HG03457 (cell line): Measurements from ENCODE around the gene JAK1.

Experiments used
- ATAC-seq: cut with Tn5 transposase; IDR thresholded peaks from one replicate; pipeline ENCODE4 v1.9.1; 2021; ENCODE audit warnings: moderate number of reproducible peaks; ENCODE audit not compliant: unreplicated experiment

The JAK1 gene

DNA sequence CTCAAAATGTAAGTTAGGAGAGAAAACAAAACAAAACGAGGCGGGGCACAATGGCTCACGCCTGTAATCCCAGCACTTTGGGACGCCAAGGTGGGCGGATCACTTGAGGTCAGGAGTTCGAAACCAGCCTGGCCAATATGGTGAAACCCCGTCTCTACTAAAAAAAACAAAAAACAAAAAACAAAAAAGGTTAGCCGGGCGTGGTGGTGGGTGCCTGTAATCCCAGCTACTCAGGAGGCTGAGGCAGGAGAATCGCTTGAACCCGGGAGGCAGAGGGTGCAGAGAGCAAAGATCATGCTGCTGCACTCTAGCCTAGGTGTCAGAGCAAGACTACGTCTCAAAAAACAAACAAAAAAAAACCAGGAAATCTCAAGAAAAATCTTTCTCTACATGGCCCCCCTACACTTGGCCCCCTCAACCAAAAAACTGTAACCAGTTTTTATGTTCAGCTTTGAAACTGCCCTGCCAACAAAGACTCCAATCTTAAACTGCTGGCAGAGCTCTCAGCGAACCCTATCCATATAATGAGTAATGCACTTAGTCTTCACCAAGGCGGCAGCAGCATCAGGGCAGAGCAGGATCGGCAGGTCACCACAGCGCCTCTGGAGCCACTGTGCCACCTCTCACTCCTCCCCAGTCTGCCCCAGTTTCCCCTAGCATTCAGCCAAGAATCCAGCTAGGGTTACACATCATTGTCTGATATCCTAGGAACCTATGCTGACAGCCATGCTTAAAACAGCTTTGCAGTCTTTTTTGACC, 71.7 kb downstream of the JAK1 start:
- ATAC-seq, result no peak

DNA sequence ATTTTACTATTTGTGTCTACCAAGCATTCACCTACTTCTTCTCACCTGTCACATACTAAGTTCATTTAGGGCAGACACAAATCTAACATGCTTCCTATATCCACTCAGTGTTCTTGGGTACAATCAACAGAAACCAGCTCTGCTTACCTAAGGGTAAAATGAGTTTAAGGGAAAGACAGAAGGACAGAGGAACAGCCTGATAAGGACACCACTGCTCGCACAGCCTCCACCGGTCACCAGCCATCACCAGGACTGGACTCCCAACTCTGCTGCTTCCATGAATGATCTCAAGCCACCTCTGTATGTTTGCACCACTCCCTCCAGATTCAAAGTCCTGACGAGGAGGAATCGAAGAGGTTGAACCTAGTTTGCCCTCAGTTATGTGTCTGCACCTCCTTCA, 72.4 kb downstream of the JAK1 start:
- ATAC-seq, result no peak

DNA sequence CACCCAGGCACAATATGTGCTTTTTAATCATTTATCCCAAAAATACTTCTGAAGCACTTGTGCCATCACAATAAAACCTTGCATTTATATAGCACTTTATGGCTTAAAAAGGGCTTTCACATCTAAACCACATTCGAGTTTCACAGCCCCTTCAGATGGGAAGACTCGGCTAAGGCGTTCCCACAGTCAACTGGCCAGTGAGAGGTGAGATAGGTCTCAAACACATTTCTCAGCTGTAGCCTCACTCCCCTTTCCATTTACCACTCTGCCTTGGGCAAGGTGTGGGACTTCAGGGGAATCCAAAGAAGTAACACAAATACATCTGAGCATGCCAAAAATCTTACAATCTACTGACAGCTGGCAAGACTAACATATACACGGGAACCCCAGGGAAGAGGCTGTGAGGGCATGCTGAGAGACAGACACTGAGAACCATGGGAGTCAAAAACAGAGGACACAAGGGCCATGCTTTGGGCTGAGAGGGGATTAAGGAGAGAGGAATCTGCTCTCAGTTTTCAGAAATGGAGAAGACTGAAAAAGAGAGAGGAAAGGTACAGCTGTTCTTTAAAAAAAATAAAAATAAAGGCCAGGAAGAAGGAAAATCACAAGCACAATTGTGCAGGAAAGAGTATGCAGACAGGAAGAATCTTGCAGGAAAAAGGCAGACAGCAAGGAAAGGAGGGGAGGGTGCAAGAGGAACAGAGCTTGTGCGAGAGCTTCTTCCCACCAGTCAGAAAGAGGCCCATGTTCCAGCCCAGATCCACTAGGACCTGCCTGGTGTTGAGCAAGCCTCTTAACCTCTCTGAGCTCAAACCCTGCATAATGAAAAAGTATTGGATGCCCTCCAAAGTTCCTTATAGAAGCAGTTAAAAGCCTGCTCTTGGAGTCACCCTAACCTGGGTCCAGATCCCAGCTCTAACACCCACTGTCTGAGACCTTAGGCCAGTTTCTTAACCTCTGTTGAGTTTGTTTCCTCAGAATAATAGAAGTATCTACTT, 73.5 kb downstream of the JAK1 start:
- ATAC-seq, result no peak

DNA sequence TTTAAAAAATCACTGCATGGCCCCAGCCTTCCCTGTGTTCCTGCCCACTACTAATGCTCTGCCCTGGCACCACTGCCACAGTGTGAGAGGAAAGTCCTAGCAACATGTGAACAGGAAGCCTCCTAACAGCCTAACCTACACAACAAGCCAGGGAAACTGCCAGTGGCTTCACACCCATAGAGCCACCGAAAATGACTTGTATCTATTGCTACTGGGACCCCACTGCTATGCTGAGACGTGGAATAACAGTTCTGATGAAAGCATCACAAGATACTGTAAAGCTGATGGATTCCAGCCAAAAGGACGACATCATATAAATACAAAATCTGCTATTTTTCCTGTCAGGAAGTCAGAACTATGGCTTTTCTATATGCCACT, 74.9 kb downstream of the JAK1 start:
- no peak for ATAC-seq

DNA sequence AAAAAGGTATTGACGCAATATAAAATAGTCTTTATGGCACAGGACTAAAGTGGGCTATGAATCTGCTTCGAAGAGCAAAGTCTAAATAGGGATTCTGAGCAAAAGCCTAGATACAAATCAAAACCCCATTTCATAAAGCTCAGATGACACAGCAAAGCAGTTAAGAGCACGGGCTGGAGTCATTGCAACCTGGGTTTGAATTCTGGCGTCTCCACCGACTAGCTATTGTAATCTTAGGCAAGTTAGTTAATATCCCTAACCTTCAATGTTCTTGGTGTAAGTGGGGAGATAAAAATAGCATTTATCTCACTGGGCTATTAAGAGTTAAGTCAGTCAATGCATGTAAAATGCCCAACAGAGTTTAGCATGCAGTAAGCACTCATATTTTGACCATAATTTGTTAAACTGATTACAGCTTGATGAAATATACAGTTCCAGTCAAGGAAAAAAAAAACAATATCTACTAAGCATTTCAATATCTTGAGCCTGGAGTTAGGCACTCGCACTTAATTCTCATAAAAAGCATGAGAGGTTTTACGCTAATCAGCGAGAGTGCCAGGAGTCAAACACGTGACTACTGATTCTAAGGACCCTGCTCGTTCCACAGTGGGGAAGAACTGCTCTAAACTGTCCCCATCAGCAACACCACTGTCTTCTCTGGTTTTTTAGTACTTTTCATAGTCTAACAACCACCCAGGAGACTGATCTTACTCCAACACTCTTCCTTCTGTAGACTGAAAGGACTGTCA, 75.5 kb downstream of the JAK1 start:
- ATAC-seq, result no peak

DNA sequence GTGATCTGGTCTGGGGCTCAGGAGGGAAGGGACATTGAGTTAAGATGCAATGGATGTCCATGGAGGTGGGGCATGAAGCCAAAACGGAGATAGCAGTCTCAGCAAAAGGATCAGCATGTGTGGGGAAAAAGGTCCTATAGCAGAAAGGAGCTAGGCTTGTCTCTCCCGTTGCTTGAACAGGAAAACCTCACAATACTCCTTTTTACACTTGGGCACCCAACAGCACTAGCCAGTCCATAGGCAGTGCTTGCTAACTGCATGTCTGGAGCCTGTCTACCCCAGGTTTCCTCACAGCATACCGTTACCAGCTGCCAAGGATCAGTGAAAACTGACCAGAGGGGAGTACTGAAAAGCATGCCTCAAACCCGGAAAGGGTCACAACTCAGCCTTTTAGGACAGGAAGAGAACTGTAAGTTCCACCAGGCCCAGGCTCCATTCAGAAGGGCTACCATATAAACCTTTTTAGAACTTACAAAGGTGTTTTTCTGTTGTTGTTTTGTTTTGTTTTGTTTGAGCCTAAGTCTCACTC, 78.6 kb downstream of the JAK1 start:
- ATAC-seq, result no peak

DNA sequence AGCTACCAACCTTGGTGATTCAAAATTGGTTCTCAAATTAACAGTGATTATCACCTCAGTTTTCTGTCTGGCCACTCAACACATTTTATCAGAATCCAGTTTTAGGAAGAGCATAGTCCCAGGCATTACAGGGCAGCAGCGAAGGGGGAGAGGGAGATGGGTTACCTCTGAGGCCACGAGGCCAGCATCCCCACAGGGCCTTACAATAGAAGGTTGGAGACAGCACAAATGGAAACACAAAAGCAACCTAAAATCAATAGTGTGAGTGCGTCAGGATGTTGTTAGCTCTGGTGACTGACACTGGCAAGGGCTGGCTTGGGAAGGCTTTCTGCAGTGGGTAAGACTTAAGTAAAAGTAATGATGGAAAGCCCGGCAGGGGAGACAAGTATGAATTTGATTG, 79.5 kb downstream of the JAK1 start:
- ATAC-seq, result no peak

DNA sequence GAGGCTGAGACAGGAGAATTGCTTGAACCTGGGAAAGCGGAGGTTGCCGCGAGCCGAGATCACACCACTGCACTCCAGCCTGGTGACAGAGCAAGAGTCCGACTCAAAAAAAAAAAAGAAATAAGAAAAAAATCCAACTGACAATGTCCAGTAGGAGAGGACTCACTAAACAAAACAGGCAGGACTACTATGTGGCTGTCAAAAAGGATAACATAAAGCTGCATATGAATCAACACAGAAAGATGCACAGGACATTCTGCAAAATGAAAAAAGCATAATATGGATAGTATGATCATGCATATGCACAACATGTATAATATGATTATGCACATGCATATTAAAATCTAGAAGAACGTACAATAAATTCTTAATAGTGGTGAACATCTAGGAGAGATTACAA, 80.7 kb downstream of the JAK1 start:
- no peak for ATAC-seq

DNA sequence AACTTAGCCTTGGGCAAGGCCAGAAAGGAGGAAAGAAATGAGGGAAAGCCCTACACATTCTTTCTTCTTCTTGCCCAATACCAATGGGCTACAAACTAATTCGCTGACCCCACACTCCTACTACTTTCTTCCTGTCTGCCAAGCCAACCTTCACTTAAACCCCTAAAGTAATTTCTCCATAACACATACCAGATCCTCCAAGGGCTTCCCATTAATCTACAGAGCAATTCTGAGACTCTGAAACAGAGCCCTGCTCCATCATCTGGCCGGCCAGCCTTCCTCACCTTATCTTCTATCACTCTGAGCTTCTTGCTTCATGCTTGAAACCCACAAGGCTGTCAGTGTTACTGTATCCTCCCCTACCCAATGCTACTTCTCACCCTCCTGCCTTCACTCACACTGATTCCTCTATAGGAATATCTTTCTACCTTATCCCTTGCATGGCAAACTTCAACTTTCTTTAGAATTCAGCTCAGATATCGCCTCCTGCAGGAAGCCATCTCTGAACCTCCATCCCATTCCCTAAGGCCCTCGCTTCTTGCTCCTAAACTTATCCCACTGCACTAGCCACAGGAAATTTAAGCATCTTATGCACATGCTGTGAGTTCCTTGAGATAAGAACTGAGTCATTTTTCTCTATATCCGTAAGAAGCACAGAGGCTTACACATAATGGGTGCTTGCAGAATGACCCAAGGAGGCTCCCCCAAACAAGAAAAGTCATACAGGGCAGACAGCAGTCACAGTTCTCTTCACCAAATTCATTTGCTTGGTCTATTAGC, 81.9 kb downstream of the JAK1 start:
- no peak for ATAC-seq

DNA sequence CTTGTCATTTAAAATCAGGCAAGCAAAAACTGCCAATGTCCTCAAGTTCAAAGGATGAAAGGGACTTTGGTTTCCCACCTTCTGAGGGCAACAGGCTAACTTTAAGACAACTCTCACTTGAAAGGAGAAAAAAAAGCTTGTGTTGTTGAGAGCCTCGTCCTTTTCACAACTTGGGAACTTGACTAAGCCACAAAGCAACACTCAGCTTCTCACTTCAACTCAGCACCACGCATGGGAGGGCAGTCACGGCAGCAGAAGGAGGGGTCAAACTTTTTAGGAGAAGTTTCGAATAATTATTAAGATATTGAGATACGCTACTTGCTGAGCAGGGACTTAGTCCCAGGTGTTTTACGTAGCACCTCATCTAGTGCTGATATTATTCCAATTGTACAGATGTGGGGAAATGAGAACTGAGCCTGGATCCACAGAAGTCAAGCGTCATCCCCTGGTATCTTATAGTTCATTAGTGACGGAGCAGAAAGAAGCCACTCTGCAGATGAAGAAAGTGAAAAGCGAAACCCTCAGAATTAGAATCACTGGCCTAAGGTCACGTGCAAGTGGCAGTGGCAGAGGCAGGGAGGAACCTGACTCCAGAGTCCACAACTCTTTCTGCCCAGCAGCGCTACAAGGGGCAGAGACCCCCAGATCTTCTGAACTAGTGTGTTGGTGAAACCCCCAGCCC, 83.6 kb downstream of the JAK1 start:
- ATAC-seq, result peak; percentile 66

DNA sequence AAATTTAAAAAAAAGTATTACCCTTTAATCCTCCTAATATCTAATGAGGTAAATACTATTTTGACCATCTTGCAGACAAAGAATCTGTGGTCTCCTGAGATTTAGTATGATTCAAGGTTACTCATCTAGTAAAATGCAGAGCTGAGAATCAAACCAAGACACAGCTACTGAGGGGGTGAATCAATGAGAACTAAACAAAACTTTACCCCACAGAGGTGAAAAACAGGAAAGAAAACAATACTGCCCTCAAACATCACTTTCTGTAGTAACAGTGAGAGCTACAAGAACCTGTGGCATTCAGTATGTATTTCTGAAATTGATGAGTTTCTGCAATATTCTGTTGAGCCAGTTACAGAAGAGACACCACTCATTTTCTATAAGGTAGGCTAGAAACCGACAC, 85.1 kb downstream of the JAK1 start:
- ATAC-seq, result no peak

DNA sequence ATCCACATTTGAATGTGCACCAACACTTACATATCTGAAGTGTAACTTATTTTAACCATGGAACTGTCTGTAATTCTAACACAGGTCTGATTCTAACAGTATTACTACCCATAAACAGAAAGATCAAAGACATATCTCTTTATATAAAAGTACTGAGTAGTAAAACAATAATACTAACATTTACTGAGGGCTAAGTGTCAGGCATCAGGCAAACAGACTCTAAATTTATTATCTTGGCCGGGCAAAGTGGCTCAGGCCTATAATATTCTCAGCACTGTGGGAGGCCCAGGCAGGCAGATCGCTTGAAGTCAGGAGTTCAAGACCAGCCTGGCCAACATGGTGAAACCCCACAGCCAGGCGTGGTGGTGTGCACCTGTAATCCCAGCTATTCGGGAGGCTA, 85.9 kb downstream of the JAK1 start:
- no peak for ATAC-seq

DNA sequence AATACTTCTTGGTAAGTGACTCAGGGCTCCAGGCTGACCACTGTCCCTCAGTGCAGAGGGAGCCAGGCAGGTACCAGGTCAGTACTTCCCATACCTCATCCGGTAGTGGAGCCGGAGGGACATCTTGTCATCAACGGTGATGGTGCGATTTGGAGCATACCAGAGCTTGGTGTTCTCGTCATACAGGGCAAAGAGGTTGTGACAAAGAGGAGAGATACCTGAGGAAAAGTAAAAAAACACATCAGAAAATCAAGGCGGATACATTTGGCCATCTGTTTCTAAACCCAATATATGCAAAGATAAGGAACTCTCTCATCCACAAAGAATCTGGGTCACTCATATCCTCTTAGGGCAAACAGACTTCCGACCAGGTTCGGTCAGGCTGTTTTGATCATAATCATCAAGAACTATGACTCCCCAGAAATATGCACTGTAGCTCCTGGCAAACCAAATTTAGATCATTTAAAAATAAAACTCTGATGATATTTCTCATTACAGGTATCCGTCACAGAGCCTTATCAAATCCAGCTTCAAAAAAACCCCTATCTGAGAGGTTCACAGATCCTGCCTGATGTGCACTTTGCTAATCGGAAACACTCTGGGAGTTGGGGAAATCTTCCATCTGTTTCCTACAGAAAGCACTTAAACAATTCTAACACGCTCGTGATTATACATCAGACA, 87.3 kb downstream of the JAK1 start:
- no peak for ATAC-seq

DNA sequence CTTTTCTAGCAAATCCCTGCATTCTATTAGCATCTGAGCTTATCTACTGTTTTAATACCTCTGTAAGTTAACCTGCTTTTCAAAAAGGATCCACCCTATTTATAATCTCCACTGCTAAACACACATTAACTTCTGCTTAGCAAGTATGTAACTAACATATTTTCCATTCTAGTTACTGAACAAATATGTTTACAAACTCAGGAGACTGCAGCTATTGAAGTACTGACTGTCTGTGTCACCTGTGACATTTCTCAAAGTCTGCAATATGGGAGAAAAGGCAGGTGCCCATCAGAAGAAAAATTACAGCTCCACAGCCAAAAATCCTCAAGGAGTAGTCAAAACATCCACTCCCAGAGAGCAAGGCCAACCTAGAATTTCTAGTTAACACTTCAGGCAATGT, 88.3 kb downstream of the JAK1 start:
- ATAC-seq, result no peak

DNA sequence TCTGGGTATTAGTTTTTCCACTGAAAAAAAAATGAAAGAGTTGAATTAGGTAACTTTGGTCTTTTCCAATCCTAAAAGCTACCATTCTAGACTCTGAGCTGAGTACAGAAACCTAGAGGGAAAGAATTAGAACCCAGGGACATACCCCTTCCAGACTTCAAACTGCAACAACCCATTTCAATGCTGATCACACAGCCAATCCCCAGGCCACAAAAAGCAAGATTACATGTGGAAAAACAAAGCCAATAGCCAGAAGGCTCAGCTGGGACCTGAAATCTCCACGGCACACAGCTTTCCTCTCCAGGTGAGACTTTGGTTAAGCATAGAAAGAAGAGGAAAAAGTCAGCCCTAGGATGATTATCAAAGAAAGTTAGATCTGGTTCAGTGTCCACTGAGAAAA, 88.8 kb downstream of the JAK1 start:
- no peak for ATAC-seq

DNA sequence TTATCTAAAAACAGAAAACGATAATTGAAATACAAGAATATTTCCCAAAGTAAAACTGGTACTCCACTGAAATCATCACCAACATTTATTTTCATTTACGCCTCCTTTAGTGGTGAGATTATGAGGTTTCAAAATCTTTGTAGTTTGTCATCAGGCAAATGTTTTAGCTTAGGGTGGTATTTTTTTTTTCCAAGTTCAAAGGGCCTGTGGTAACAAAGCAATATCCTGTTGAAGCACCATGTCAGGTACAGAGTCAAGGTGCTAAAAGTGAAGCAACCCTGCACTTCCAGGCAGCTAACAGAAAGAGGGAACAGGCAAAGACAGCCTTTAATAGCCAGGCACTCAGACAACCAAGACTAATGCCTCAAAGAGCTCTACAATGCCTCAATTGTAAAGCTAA, 89.2 kb downstream of the JAK1 start:
- no peak for ATAC-seq

DNA sequence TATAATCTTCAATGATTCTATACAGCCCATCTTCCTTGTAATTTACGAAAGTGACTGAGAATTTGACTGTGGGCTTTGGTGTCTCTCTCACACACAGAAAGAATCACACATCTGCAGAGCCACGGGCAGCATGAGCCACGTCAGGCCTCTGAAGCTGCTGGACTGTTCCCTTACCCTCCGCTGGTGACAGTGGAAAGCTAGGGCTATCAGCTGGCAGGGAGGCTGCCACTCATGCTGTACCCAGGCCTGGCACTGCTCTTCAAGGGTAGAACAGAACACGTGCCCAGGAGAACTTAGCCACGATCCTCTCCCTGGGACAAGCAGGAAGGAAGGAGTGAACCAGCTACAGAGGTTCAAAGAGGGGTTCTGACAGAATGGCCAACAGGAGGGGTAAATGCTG, 90.7 kb downstream of the JAK1 start:
- ATAC-seq, result no peak

DNA sequence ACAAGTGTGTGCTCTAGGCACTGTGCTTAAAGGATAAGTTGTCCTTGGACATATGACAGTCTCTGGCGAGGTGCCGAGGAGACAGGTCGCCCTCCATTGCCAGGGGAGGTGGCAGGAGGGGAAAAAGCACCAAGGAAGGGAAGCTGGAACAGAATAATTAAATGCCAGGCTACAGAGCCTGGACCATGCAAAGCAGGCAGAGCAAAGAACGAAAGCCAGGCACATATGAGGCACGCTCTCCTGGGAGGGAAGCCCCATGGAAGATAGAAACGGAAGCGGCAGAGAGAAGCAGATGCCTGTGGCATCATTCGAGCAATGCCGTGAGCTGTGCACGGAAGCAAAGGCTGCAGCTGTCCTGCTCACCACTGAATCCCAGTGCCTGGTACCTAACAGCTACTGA, 91.2 kb downstream of the JAK1 start:
- ATAC-seq, result no peak

DNA sequence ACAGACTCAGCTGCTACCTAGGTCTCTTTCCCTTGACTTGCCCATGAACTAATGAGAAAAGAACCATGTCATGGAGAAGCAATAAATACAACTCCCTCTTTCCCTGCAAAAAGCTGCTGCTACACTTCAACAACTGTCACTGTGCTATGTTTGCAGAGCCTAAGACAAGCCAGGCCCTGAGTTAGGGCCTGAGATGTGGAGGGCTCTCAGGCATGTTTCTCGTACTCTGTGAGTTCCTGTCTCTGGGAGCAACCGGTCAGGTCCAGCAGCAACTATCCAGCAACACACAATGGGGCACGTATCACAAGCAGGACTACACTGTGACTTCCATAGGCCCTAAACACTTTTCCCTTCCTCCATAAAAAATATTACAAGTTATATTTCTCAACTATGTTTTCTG, 91.7 kb downstream of the JAK1 start:
- no peak for ATAC-seq
